T-cell (primary cell): ENCODE measurements around the gene HAUS3. TPM values are rescaled to one million over a fixed set of nuclear protein-coding genes. Genes with fewer than 3 reads are reported as not detected.

Experiments used
- ATAC-seq, 4 experiments: fragments of 200-7000 bp in 3 of 4; fragments of 150-1000 bp in 1 of 4; cut with Tn5 transposase; replicated peaks in 1 of 4; 1 replicate in 3 of 4; 2 replicates in 1 of 4; pipeline ENCODE4 v1.10.0; 2021; ENCODE audit warnings: moderate library complexity in 3 of 4, mild to moderate bottlenecking in 2 of 4, moderate number of reproducible peaks in 1 of 4
- CTCF ChIA-PET, 2 donors: fragments of 300-600 bp; sonication (Branson Sonifier 250); formaldehyde crosslinking; loops; one replicate each; lab custom pipeline; 2022; ENCODE audit warnings: antibody characterized with exemption in 2 of 2; lab: Charles Lee
- POLR2A ChIA-PET, 2 donors: fragments of 300-600 bp; sonication (Branson Sonifier 250); formaldehyde crosslinking; loops; one replicate each; lab custom pipeline; 2022; ENCODE audit warnings: antibody characterized with exemption in 2 of 2; lab: Charles Lee
- DNase-seq, 35 experiments: peaks; one replicate each; pipeline versions ENCODE4 v3.0.0 to v3.0.0-alpha.2; 2013 to 2023
- H3K27ac ChIP-seq: one replicate; pipeline ENCODE4 v1.5.1; 2013; ENCODE audit warnings: low read length
- H3K27me3 ChIP-seq, 2 experiments: replicated peaks in 1 of 2; 1 replicate in 1 of 2; 2 replicates in 1 of 2; pipeline versions ENCODE4 v1.6.1 to v1.7.0; 2013; ENCODE audit warnings: low read length in 1 of 2, mixed read lengths in 1 of 2; ENCODE audit not compliant: control insufficient read depth in 2 of 2, insufficient read depth in 2 of 2; ENCODE audit errors: extremely low read depth in 1 of 2
- H3K36me3 ChIP-seq, 2 donors: 1 replicate in 1 of 2; 2 replicates in 1 of 2; pipeline versions ENCODE4 v1.6.1 to v1.7.0; 2013; ENCODE audit warnings: low read length in 1 of 2; ENCODE audit not compliant: control insufficient read depth in 2 of 2, insufficient read depth in 1 of 2; ENCODE audit errors: extremely low read depth in 1 of 2
- H3K4me1 ChIP-seq, 2 experiments: 1 replicate in 1 of 2; 2 replicates in 1 of 2; pipeline versions ENCODE4 v1.6.1 to v1.7.0; 2013; ENCODE audit warnings: low read length in 2 of 2, mixed read lengths in 1 of 2; ENCODE audit not compliant: insufficient read depth in 2 of 2, control insufficient read depth in 1 of 2; ENCODE audit errors: extremely low read depth in 1 of 2
- H3K4me3 ChIP-seq, 2 donors: 1 replicate in 1 of 2; 2 replicates in 1 of 2; pipeline versions ENCODE4 v1.5.1 to v1.7.0; 2013; ENCODE audit warnings: mild to moderate bottlenecking in 2 of 2, low read length in 1 of 2, moderate library complexity in 1 of 2; ENCODE audit not compliant: control insufficient read depth in 1 of 2; ENCODE audit errors: extremely low read depth in 1 of 2
- H3K9me3 ChIP-seq: 2 replicates; pipeline ENCODE4 v1.7.0; 2013
- H3K27ac Mint-ChIP-seq, 2 donors: one replicate each; pipeline ENCODE4 v1.8.0; 2020 to 2021; ENCODE audit warnings: mild to moderate bottlenecking in 2 of 2, mixed read lengths in 2 of 2
- H3K27me3 Mint-ChIP-seq, 2 donors: one replicate each; pipeline ENCODE4 v1.8.0; 2021 to 2022; ENCODE audit warnings: mixed read lengths in 2 of 2
- H3K36me3 Mint-ChIP-seq: one replicate; pipeline ENCODE4 v1.8.0; 2021; ENCODE audit warnings: mixed read lengths
- H3K4me1 Mint-ChIP-seq, 3 donors: one replicate each; pipeline ENCODE4 v1.8.0; 2020 to 2022; ENCODE audit warnings: mixed read lengths in 3 of 3, mild to moderate bottlenecking in 1 of 3
- H3K4me3 Mint-ChIP-seq, 3 donors: one replicate each; pipeline ENCODE4 v1.8.0; 2020 to 2022; ENCODE audit warnings: mild to moderate bottlenecking in 3 of 3, mixed read lengths in 3 of 3, moderate library complexity in 3 of 3
- H3K9me3 Mint-ChIP-seq, 3 donors: one replicate each; pipeline ENCODE4 v1.8.0; 2020 to 2022; ENCODE audit warnings: mixed read lengths in 3 of 3
- WGBS: methylation state at CpG from one replicate; pipeline ENCODE4 v1.1.5; 2013; ENCODE audit warnings: missing lambda C conversion rate; ENCODE audit not compliant: insufficient coverage; 5-methylcytosine and 5-hydroxymethylcytosine counted together
- total RNA-seq, 35 experiments: library from RNA in 6 of 35; stranded (reverse) in 6 of 35; fragments of 120-200 nt in 1 of 35; gene quantifications; one replicate each; pipeline versions ENCODE4 v1.2.1 to v1.2.4 and lab custom pipeline; 2013 to 2026

The HAUS3 gene
- total RNA-seq, 5 donors from 2014 or later (not counting 1 experiment from before 2014, with no cell fraction given): 29.3 to 94.0 (median 31.2) TPM

GRCh38 chr4:2251073-2251794 is 9.3 kb upstream of the HAUS3 start:
- WGBS: 93% methylated on average over 23 of the region's 25 CpGs
- peaks cover 0 to 3% of the 10 kb centered on the region in 2 experiments for H3K4me1 ChIP-seq
- peaks cover 17% of the 10 kb centered on the region for H3K36me3 Mint-ChIP-seq
- H3K27me3 Mint-ChIP-seq: no peaks in the 10 kb centered on the region
- H3K27ac ChIP-seq: no peak overlapping the region
- ATAC-seq: no peak
- POLR2A ChIA-PET: no interaction called here
- no peak overlapping the region for H3K4me3 Mint-ChIP-seq
- H3K4me3 ChIP-seq: no peak overlapping the region
- no peaks in the 10 kb centered on the region for H3K9me3 Mint-ChIP-seq
- CTCF ChIA-PET: no interaction called here
- DNase-seq: peak in 1 of 35 experiments; percentile 8
- H3K36me3 ChIP-seq: peaks cover 28 to 56% of the 10 kb centered on the region in 2 donors
- no peaks in the 10 kb centered on the region for H3K27me3 ChIP-seq
- no peaks in the 10 kb centered on the region for H3K9me3 ChIP-seq
- peaks cover 0 to 11% (median 8%) of the 10 kb centered on the region in 3 donors for H3K4me1 Mint-ChIP-seq
- no peak overlapping the region for H3K27ac Mint-ChIP-seq

- ChIA-PET POLR2A (no interaction called here), CTCF (no interaction called here)
Measured at GRCh38 chr4:2250357-2251072, 8.6 kb upstream of the HAUS3 start.

GRCh38 chr4:2249526-2250356 is 7.8 kb upstream of the HAUS3 start:
- peaks cover 13% of the 10 kb centered on the region for H3K36me3 Mint-ChIP-seq
- ChIA-PET CTCF (no interaction called here), POLR2A (interaction anchor here in 1 of 2 donors (0.6 kb wide), 1 partner anchor 16 kb away, joined by 4 read pairs; no protein-coding TSS in a partner anchor)
- H3K4me3 Mint-ChIP-seq: no peak overlapping the region
- no peak overlapping the region for H3K4me3 ChIP-seq
- 89% methylated on average over 19 of the region's 26 CpGs for WGBS
- H3K27me3 Mint-ChIP-seq: no peaks in the 10 kb centered on the region
- ATAC-seq (no peak), DNase-seq (peak in 2 of 35 experiments; percentile 2 to 10)
- H3K36me3 ChIP-seq: peaks cover 24 to 47% of the 10 kb centered on the region in 2 donors
- no peak overlapping the region for H3K27ac Mint-ChIP-seq
- peaks cover 0 to 4% of the 10 kb centered on the region in 2 experiments for H3K4me1 ChIP-seq
- H3K9me3 ChIP-seq: no peaks in the 10 kb centered on the region
- peaks cover 6 to 19% (median 15%) of the 10 kb centered on the region in 3 donors for H3K4me1 Mint-ChIP-seq
- H3K27ac ChIP-seq: no peak overlapping the region
- H3K27me3 ChIP-seq: no peaks in the 10 kb centered on the region
- H3K9me3 Mint-ChIP-seq: no peaks in the 10 kb centered on the region

More at GRCh38 chr4:2250357-2251072, 8.6 kb upstream of the HAUS3 start:
- Mint-ChIP-seq H3K4me1 (peaks cover 2 to 13% (median 11%) of the 10 kb centered on the region in 3 donors), H3K27me3 (no peaks in the 10 kb centered on the region), H3K27ac (no peak overlapping the region), H3K9me3 (no peaks in the 10 kb centered on the region), H3K36me3 (peaks cover 17% of the 10 kb centered on the region), H3K4me3 (no peak overlapping the region)
- ATAC-seq: no peak
- Histone ChIP-seq H3K4me1 (peaks cover 0 to under 1% of the 10 kb centered on the region in 2 experiments), H3K4me3 (no peak overlapping the region), H3K9me3 (no peaks in the 10 kb centered on the region), H3K27ac (no peak overlapping the region), H3K36me3 (peaks cover 24 to 54% of the 10 kb centered on the region in 2 donors), H3K27me3 (no peaks in the 10 kb centered on the region)
- DNase-seq: peak in 2 of 35 experiments; percentile 1 to 11
- WGBS: 95% methylated on average over 25 of the region's 30 CpGs

- Mint-ChIP-seq H3K27ac (no peak overlapping the region), H3K36me3 (peaks cover 4% of the 10 kb centered on the region), H3K4me3 (no peak overlapping the region), H3K4me1 (peaks cover 8 to 15% (median 15%) of the 10 kb centered on the region in 3 donors), H3K9me3 (no peaks in the 10 kb centered on the region), H3K27me3 (no peaks in the 10 kb centered on the region)
- peak in 5 of 35 experiments; percentile 1 to 23 (median 5) for DNase-seq
- ATAC-seq: no peak
- no peaks in the 10 kb centered on the region for H3K27me3 ChIP-seq
- H3K9me3 ChIP-seq: no peaks in the 10 kb centered on the region
- no peak overlapping the region for H3K4me3 ChIP-seq
- peaks cover 23 to 43% of the 10 kb centered on the region in 2 donors for H3K36me3 ChIP-seq
- H3K4me1 ChIP-seq: peaks cover 0 to 4% of the 10 kb centered on the region in 2 experiments
- 79% methylated on average over 8 of the region's 10 CpGs for WGBS
- no peak overlapping the region for H3K27ac ChIP-seq
- CTCF ChIA-PET: no interaction called here
- POLR2A ChIA-PET: no interaction called here
Measured at GRCh38 chr4:2248821-2249261, 6.9 kb upstream of the HAUS3 start.

GRCh38 chr4:2248044-2248780 is 6.3 kb upstream of the HAUS3 start:
- ChIA-PET CTCF (interaction anchor here in 1 of 2 donors (0.6 kb wide), 1 partner anchor 102 kb away, joined by 3 read pairs; no protein-coding TSS in a partner anchor), POLR2A (no interaction called here)
- peaks cover 14 to 21% (median 21%) of the 10 kb centered on the region in 3 donors for H3K4me1 Mint-ChIP-seq
- Histone ChIP-seq H3K4me3 (no peak overlapping the region), H3K9me3 (no peaks in the 10 kb centered on the region), H3K36me3 (peaks cover 19 to 37% of the 10 kb centered on the region in 2 donors), H3K4me1 (peaks cover 0 to 4% of the 10 kb centered on the region in 2 experiments), H3K27ac (no peak overlapping the region), H3K27me3 (no peaks in the 10 kb centered on the region)
- no peak overlapping the region for H3K4me3 Mint-ChIP-seq
- H3K27me3 Mint-ChIP-seq: no peaks in the 10 kb centered on the region
- DNase-seq (peak in 5 of 35 experiments; percentile 2 to 11 (median 3)), ATAC-seq (peak in 1 of 4 experiments; percentile 9)
- H3K27ac Mint-ChIP-seq: no peak overlapping the region
- 87% methylated on average over 15 of the region's 21 CpGs for WGBS
- H3K9me3 Mint-ChIP-seq: no peaks in the 10 kb centered on the region
- peaks cover 3% of the 10 kb centered on the region for H3K36me3 Mint-ChIP-seq
